Mesendoderm (in vitro differentiated cells): Measurements from ENCODE around the gene RADIL. TPM values are rescaled to one million over a fixed set of nuclear protein-coding genes. Genes with fewer than 3 reads are reported as not detected.

Experiments used
- DNase-seq: peaks from one replicate; pipeline ENCODE4 v3.0.0; 2013
- H2AK5ac ChIP-seq: 2 replicates; pipeline ENCODE4 v1.6.1; 2013; ENCODE audit warnings: low read length, inconsistent platforms
- H2BK120ac ChIP-seq: 2 replicates; pipeline ENCODE4 v1.6.1; 2013; ENCODE audit warnings: low read depth, mild to moderate bottlenecking, low read length, moderate library complexity, mixed read lengths
- H2BK15ac ChIP-seq: replicated peaks from 2 replicates; pipeline ENCODE4 v1.6.1; 2013; ENCODE audit warnings: low read depth, mild to moderate bottlenecking, moderate library complexity
- H2BK5ac ChIP-seq: 2 replicates; pipeline ENCODE4 v1.6.1; 2013; ENCODE audit warnings: low read length, inconsistent platforms
- H3K18ac ChIP-seq: 2 replicates; pipeline ENCODE4 v1.6.1; 2013; ENCODE audit warnings: mild to moderate bottlenecking, low read length, mixed read lengths
- H3K23ac ChIP-seq: one replicate; pipeline ENCODE4 v1.6.1; 2013; ENCODE audit warnings: low read length
- H3K27ac ChIP-seq: 2 replicates; pipeline ENCODE4 v1.5.1; 2013; ENCODE audit warnings: low read depth, mild to moderate bottlenecking, inconsistent platforms, low read length, moderate library complexity
- H3K27me3 ChIP-seq: 2 replicates; pipeline ENCODE4 v1.6.1; 2013; ENCODE audit warnings: low read length, control low read depth, mild to moderate bottlenecking, inconsistent platforms; ENCODE audit not compliant: insufficient read depth, poor library complexity
- H3K36me3 ChIP-seq: 2 replicates; pipeline ENCODE4 v1.6.1; 2013; ENCODE audit warnings: low read length, inconsistent platforms; ENCODE audit not compliant: control insufficient read depth, insufficient read depth
- H3K4ac ChIP-seq: one replicate; pipeline ENCODE4 v1.6.1; 2013; ENCODE audit warnings: low read depth, mild to moderate bottlenecking, low read length, moderate library complexity
- H3K4me1 ChIP-seq: 2 replicates; pipeline ENCODE4 v1.6.1; 2013; ENCODE audit warnings: low read depth, low read length, inconsistent platforms; ENCODE audit not compliant: control insufficient read depth
- H3K4me2 ChIP-seq: 2 replicates; pipeline ENCODE4 v1.6.1; 2013; ENCODE audit warnings: low read length
- H3K4me3 ChIP-seq: 2 replicates; pipeline ENCODE4 v1.5.1; 2013; ENCODE audit warnings: mild to moderate bottlenecking, low read length
- H3K56ac ChIP-seq: one replicate; pipeline ENCODE4 v1.6.1; 2013; ENCODE audit warnings: low read length
- H3K79me1 ChIP-seq: 2 replicates; pipeline ENCODE4 v1.6.1; 2013; ENCODE audit warnings: low read length, inconsistent platforms
- H3K79me2 ChIP-seq: 2 replicates; pipeline ENCODE4 v1.6.1; 2013; ENCODE audit warnings: mild to moderate bottlenecking, low read length; ENCODE audit not compliant: control insufficient read depth, insufficient read depth
- H3K9ac ChIP-seq: 2 replicates; pipeline ENCODE4 v1.6.1; 2013; ENCODE audit warnings: low read length, inconsistent platforms
- H4K5ac ChIP-seq: one replicate; pipeline ENCODE4 v1.6.1; 2013; ENCODE audit warnings: low read length
- H4K8ac ChIP-seq: one replicate; pipeline ENCODE4 v1.6.1; 2013; ENCODE audit warnings: low read depth, mild to moderate bottlenecking, control low read depth, low read length, moderate library complexity
- WGBS: extraction: QIAGEN DNeasy Blood & Tissue Kit; methylation state at CpG from one replicate; pipeline ENCODE4 v1.1.7; 2013; ENCODE audit warnings: low lambda C conversion rate, missing lambda C conversion rate; ENCODE audit not compliant: insufficient coverage; ENCODE audit errors: extremely low coverage; 5-methylcytosine and 5-hydroxymethylcytosine counted together
- small RNA-seq: library from polyadenylated mRNA; stranded (forward); fragments of <200 nt; extraction: miRNeasy Mini kit (QIAGEN cat#:217004); gene quantifications from one replicate; pipeline ENCODE3, GENCODE V24; 2013; ENCODE audit not compliant: insufficient read depth

RADIL gene

DNA sequence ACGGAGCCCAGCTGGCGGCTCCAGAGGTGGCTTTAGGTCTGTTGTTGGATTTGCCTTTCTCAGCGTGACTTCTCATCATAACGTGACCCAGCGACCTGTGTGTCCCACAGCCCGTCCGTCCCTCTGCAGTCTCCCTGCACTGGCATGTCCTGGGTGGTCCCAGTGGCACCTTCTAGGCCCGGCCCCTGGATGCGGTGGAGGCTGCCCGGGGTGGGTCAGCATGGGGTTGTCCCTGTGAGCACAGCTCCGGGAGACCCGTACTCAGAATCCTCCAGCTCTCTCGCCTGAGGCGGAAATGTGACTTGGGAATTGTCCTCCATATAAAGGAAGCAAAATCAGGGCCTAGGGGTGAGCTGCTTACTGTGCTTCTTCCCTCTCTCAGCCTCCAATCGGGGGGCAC, 133.7 kb downstream of the RADIL start:
- no peak overlapping the region for H2BK5ac ChIP-seq
- H3K23ac ChIP-seq: no peak overlapping the region
- no peaks in the 10 kb centered on the region for H3K79me2 ChIP-seq
- H3K36me3 ChIP-seq: no peaks in the 10 kb centered on the region
- no CpG with 5 or more reads among the region's 15 CpGs for WGBS
- no peak overlapping the region for H3K4ac ChIP-seq
- H2BK15ac ChIP-seq: no peak overlapping the region
- no peak overlapping the region for H3K4me2 ChIP-seq
- no peak overlapping the region for H3K4me3 ChIP-seq
- no peak overlapping the region for H3K18ac ChIP-seq
- DNase-seq: no peak
- no peak overlapping the region for H4K8ac ChIP-seq
- H2AK5ac ChIP-seq: no peak overlapping the region
- no peak overlapping the region for H3K9ac ChIP-seq
- no peak overlapping the region for H4K5ac ChIP-seq
- no peak overlapping the region for H3K56ac ChIP-seq
- H3K27me3 ChIP-seq: no peaks in the 10 kb centered on the region
- no peaks in the 10 kb centered on the region for H3K79me1 ChIP-seq
- no peak overlapping the region for H2BK120ac ChIP-seq
- H3K27ac ChIP-seq: no peak overlapping the region
- H3K4me1 ChIP-seq: no peaks in the 10 kb centered on the region

DNA sequence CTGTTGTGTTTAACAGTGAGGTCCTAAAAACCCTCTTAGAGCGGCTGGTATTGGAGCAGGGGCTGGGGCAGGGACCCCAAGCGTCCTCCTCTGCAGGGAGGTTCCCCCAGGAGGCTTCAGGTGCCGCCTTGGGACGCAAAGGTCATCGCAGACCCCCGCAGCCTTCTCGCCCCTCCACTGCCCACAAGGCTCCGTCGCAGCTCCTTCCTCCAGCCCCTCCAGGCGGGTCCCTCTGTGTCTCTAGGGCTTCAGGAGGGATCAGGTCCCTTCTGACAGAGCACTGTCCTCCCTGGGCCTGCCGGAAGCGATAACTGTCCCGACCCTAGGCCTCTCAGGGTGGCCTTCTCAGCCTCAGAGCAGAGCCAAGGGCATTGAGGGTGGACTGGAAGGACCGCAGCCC, 134.2 kb downstream of the RADIL start:
- H2BK5ac ChIP-seq: no peak overlapping the region
- no peak overlapping the region for H3K56ac ChIP-seq
- peaks cover 2% of the 10 kb centered on the region for H3K4me1 ChIP-seq
- no peak overlapping the region for H2BK120ac ChIP-seq
- no CpG with 5 or more reads among the region's 14 CpGs for WGBS
- no peak overlapping the region for H3K9ac ChIP-seq
- no peak overlapping the region for H2BK15ac ChIP-seq
- no peak overlapping the region for H3K23ac ChIP-seq
- H3K27ac ChIP-seq: no peak overlapping the region
- no peaks in the 10 kb centered on the region for H3K79me2 ChIP-seq
- no peak overlapping the region for H4K5ac ChIP-seq
- no peak overlapping the region for H3K18ac ChIP-seq
- no peak overlapping the region for H3K4me3 ChIP-seq
- no peak overlapping the region for H2AK5ac ChIP-seq
- no peaks in the 10 kb centered on the region for H3K27me3 ChIP-seq
- H3K4ac ChIP-seq: no peak overlapping the region
- H3K36me3 ChIP-seq: no peaks in the 10 kb centered on the region
- no peak overlapping the region for H3K4me2 ChIP-seq
- DNase-seq: no peak
- no peaks in the 10 kb centered on the region for H3K79me1 ChIP-seq
- no peak overlapping the region for H4K8ac ChIP-seq

Small RNAs within 50 kb of the gene (small RNA-seq; reads per million reads assigned to genes)
- not detected for gene MIR4656
- gene RF00019: not detected
